HG03196 (cell line): Measurements from ENCODE around the gene TTC32.
A peak's percentile ranks its signal among the peaks of the same experiment; 100 is the strongest.
"Not testable (repeated sequence)": the region's sequence is repeated elsewhere in the genome, so short reads cannot be mapped to it uniquely, and the experiment has no call there.

ENCODE experiments used
- ATAC-seq: cut with Tn5 transposase; IDR thresholded peaks from one replicate; pipeline ENCODE4 v1.9.1; 2021; ENCODE audit not compliant: unreplicated experiment

TTC32 gene

GRCh38 chr2:19899985-19900930 is 1.5 kb downstream of the TTC32 start:
- no peak for ATAC-seq

DNA sequence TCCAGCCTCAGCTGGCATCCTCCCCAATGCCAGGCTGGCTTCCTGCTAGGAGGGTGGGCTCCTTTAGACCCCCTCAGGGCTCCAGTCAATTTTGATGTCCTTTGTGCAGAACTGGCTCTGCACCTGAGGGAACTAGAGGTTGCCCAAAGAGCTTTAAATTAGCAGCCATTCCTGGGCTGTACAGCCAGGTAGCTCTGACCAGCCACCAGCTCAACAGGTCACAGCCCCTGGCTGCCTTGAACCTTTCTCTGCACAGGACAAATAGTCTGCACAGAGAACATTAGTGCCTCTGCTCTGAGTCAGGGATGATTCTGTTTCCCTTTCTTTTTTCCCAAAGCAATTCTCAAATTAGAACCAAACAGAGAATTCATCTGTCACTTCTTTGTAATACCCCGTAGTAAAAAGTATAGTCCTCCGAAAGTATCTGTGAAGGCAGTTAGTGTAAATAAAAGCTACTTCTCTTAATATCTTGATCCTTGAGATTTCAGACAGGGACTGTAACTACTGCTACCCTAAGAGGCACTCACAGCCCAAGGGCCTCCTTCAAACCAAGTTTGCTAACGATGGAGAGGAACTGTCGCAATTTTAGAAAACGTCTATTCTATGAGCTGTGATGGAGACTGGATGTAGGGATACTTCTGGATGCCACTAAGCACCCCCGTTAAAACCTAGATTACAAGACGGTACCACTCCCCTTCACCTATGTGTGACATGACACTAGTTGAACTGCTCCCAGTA is 3.0 kb downstream of the TTC32 start:
- ATAC-seq, result no peak

- no peak for ATAC-seq
Observed at GRCh38 chr2:19897623-19898245, 4.0 kb downstream of the TTC32 start.

GRCh38 chr2:19895535-19895934 is 6.2 kb downstream of the TTC32 start:
- no peak for ATAC-seq

DNA sequence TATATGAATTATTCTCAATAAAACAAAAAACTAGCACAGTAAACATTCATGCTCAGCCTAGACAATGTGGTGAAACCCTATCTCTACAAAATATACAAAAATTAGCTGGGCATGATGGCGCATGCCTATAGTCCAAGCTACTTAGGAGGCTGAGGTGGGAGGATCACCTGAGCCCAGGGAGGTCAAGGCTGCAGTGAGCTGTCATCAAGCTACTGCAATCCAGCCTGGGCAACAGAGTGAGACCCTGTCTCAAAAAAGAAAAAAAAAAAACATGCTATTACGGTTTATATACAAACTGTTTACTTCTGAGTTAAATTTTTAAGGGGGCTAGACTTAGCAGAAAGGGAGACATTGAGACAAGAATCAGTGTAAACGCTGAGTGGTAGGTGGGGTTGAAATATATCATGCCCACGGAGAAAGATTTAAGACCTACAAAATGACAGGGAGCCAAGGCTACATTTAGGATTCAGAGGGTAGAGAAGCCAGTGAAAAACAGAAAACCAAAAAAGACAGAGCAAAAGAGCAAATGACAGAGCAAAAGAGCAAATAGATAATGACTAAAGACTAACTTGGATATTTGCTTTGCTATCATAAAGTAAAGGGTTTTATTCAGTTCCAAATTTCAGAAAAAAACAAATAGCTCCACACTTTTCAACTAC is 7.5 kb downstream of the TTC32 start:
- ATAC-seq, result peak; percentile 7

DNA sequence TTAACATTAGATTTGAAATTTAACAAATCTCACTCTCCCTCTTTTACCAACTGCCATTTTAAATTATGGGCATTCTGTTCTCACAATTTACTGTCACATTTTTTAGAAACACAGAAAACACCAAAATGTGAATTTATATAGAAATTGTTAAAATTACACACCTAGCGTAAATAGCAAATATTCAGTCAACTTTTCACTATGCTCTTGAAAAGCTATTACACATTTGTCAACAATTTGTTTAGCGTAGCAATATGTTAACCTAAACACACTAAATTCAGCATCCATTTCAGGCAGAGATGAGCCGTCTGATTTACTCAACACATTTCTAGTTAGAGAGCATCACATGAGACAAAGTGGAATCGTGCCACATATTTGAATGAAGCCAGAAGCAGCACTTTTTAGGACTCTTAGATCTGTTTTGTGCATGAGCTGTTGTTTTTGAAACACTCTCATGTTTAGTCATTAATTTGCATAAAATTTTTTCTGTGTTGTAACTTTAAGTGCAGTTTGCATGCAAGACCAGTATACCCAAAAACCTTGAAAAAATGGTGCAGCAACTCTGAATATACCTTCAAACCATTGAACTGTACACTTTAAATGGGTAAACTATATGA is 8.2 kb downstream of the TTC32 start:
- ATAC-seq, result peak; percentile 67

DNA sequence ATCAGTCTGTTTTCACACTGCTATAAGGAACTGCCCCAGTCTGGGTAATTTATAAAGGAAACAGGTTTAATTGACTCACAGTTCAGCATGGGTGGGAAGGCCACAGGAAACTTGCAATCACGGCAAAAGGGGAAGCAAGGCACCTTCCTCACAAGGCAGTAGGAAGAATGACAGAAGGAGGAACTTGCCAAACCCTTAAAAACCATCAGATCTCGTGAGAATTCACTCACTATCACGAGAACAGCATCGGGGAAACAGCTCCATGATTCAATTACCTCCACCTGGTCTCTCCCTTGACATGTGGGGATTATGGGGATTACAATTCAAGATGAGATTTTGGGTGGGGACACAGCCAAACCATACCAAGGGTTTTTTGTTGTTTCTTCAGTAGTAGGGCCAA is 9.8 kb downstream of the TTC32 start:
- not testable (repeated sequence) for ATAC-seq

DNA sequence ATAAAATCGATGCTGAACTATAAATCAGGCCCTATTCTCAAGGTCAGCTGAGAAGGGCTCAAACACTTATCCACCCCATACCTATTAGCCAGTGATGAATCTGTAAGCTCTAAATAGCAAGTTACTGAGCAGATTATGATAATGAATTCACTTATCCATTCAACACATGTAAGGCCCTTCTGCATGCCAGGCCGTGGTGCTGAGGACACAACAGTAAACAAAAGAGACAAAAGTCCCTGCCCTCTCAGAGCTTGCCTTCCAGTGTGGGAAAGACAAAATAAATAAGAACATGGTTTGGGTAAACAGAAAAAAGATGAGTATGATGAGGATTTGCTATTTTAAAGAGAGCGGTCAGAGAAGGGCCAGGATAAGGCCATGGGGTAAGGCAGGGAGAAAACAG is 11.7 kb downstream of the TTC32 start:
- no peak for ATAC-seq

DNA sequence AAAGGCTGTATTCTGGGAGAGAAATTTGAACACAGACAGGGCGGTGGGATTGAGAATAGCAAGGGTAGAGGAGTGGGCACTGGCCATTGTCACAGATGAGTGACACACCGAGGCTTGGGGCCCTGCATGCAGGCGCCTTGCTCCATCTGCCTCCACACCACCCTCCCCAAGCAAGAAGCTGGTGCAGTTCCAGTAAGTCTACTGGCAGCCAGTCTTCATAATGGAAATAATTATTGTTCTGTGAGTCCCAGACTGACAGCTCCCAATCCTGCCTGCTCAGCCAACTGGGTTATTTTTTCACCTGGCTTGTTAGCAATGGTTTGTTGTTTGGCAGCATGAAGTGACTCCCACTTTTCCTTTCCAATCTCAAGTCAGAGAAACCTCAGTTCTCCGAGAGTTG is 13.0 kb downstream of the TTC32 start:
- ATAC-seq, result no peak

GRCh38 chr2:19887510-19887909 is 14.3 kb downstream of the TTC32 start:
- no peak for ATAC-seq

DNA sequence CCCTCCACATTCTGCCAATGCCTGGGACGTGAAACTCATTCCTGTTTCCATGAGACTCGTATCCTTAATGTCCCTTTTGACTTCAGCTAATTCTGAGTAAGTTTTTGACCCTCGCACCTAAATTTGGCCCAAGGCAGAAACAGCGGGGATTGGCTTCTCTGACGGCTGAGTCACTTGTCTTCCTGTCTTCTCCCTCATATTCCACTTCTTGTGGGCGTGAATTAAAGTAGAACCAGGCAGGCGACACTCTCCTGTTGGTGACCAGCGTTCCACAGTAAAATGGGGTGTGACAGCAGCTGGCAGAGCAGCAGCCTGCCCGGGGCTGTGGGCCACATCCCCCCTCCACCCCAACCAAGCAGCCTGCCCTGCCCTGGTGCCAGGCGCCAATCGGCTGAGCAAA is 15.5 kb downstream of the TTC32 start:
- ATAC-seq, result no peak

DNA sequence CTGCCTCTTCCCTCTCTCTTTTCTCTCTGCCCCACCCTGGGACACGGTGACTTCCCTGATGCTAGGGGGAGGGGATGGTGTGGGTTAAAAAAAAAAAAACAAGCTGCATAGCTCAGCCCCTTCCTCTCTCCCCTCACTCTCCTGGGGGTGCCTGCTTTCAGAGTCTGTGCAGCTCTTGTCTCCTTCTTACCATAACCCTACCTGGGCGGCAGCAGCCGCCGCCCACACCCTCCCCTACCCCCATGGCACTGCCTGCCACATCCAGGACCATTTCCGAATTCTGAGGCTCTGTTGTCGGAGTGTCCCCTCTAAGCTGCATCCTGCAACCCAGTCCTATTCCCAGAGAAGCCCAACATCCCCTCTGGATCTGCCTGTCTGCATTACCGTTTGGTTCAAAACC is 16.0 kb downstream of the TTC32 start:
- ATAC-seq, result no peak

GRCh38 chr2:19883971-19884720 is 17.6 kb downstream of the TTC32 start:
- no peak for ATAC-seq

GRCh38 chr2:19883486-19883885 is 18.3 kb downstream of the TTC32 start:
- ATAC-seq, result no peak

GRCh38 chr2:19882286-19882685 is 19.5 kb downstream of the TTC32 start:
- ATAC-seq, result no peak

DNA sequence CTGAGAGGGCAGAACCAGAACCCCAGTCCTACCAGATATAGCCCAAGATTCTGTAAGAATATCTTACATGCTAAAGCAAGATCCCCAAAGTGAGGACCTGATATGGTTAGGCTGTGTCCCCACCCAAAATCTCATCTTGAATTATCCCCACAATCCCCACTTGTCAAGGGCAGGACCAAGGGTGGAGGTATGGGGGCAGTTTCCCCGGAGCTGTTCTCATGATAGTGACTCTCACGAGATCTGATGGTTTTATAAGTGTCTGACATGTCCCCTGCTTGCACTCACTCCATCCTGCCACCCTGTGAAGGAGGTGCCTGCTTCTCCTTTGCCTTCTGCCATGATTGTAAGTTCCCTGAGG is 19.9 kb downstream of the TTC32 start:
- ATAC-seq, result no peak

- ATAC-seq, result no peak
Observed at GRCh38 chr2:19881221-19881907, 20.4 kb downstream of the TTC32 start.

- ATAC-seq, result not testable (repeated sequence)
Observed at GRCh38 chr2:19880191-19880590, 21.6 kb downstream of the TTC32 start.

- ATAC-seq, result no peak
Observed at GRCh38 chr2:19879120-19879519, 22.7 kb downstream of the TTC32 start.
